Measurements from ENCODE around the gene R3HDML. TPM values are rescaled to one million over a fixed set of nuclear protein-coding genes. Genes with fewer than 3 reads are reported as not detected.

The R3HDML gene, protein sequence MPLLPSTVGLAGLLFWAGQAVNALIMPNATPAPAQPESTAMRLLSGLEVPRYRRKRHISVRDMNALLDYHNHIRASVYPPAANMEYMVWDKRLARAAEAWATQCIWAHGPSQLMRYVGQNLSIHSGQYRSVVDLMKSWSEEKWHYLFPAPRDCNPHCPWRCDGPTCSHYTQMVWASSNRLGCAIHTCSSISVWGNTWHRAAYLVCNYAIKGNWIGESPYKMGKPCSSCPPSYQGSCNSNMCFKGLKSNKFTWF
- not detected in 2 replicates for total RNA-seq

DNA sequence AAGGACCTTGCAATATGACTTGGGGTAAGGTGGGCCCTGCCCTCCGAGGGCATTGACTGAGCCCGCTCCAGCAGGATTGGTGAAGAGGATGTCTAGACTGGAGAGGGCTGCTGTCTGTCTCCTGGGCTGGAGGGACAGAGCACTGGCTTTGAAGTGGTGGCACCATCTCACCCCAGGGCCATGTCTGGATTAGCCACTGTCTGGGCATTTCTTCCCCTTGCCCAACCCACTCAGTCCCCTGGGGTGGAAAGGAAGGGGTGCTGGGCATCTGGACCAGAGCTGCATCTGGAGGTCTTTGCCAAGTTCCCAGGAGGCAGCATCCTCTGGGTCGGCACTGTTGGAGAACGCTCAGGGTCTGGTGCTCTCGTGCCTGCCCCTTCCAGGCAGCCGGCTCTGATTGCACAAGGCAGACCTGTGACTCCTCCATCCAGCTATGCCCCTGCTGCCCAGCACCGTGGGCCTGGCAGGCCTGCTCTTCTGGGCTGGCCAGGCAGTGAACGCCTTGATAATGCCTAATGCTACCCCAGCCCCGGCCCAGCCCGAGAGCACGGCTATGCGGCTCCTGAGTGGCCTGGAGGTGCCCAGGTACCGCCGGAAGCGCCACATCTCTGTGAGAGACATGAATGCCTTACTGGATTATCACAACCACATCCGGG lies at the start of gene R3HDML:
Gene R3HDML (plus strand): TSS at position 319 of the 656 bp plus-strand sequence. CDS start 115 bp downstream, at position 434.

DNA sequence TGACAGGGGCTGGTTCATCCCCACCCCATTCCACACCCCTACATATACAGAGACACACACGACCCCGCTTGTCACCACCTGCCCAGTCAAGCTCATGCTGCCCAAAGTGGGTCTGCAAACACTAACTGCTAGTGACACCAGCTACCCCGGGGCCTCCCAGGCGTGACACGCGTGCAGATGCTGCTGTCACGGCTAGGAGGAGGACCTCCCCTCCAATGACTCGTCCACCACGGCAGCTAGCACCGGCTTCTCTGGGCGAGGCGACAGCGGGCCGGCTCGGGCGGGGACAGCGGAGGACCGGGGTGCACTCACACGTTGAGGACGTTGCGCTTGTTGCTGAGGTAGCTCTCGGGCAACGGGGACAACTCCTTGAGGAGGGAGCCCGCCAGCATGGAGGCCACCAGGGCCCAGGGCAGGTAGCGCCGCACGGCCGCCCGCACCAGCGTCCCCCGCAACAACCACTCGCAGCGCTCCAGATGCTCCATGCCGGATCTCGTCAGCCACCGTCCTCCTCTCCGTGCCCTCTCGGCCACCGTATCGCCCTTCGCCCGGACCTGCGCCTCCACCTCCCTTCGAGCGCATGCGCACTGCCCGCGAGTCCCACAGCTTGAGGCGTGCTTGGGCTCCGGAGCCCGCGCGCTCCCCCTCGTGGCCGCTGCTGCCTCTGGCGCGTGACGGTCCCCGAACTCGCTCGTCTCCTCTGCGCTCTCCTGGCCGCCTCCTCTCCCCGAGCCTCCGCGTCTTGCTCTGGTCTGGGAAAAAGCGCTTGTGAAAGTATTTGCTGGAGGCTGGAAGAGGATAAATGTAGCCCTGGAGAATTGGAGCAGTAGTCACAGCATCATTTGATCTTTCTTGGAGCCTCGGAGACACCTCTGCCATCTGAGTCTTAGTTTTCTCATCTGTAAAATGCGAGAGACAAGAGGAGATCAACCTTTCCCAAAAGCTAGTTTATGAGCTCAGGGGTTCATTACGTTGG lies 25.9 kb upstream of the R3HDML start, which contains the start of gene FITM2:
Gene FITM2 (minus strand): TSS at position 539 of the 976 bp plus-strand sequence. CDS start 54 bp downstream, at position 485.

DNA sequence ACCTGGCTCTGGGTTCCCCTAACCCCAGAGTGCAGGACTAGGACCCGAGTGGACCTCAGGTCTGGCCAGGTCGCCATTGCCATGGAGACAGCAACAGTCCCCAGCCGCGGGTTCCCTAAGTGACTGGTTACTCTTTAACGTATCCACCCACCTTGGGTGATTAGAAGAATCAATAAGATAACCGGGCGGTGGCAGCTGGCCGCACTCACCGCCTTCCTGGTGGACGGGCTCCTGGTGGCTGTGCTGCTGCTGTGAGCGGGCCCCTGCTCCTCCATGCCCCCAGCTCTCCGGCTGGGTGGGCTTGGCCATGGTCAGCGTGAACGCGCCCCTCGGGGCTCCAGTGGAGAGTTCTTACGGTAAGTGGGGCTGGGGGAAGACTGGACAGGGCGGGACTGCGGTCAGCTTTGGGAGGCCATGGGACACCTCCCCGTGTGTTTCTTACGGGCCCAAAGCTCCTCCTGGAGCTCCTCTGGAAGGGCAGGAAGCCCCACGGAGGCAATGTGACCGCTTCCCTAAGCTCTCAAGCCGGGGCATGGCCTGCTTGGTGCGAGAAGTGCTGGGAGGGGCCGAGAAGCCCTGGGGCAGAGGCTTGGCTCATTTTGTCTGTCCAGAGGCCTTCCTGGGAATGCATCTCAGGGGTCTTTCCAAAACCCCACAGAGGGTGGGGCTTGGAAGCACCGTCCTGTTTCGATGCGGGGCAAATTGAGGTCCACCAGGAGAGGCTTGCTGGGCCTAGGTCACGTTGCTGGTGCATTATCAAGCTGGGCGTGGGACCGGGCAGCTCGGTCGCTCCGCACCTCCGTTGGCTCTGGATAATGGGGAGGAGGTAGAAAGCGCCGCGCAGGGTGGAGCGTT lies 18.9 kb downstream of the R3HDML start, which contains the start of gene HNF4A:
Gene HNF4A (plus strand): TSS at position 202 of the 855 bp plus-strand sequence. CDS start 106 bp downstream, at position 308.

Other genes with a start within 250 kb of the R3HDML start
- gene JPH2, start 149.9 kb upstream of the R3HDML start, total RNA-seq = 1.1 TPM in 2 replicates
- 28.0 and 34.4 TPM in 2 replicates for gene OSER1, start 126.3 kb upstream of the R3HDML start, total RNA-seq
- gene GDAP1L1, start 89.7 kb upstream of the R3HDML start, total RNA-seq = not detected in 2 replicates
- gene FITM2, start 25.8 kb upstream of the R3HDML start, total RNA-seq = 4.8 and 5.3 TPM in 2 replicates
- gene HNF4A, start 18.7 kb downstream of the R3HDML start, total RNA-seq = not detected in 2 replicates
- 4.5 and 4.8 TPM in 2 replicates for gene TTPAL, start 138.8 kb downstream of the R3HDML start, total RNA-seq
- 64.0 and 65.3 TPM in 2 replicates for gene SERINC3, start 185.0 kb downstream of the R3HDML start, total RNA-seq
- gene PKIG, start 245.5 kb downstream of the R3HDML start, total RNA-seq = 174 and 179 TPM in 2 replicates